ACC112 (cell line): ENCODE results near the gene ZNF451.

Experiments
- H2AFZ ChIP-seq: fragments of 200-600 bp; sonication (generic); one replicate; pipeline ENCODE4 v1.6.0; 2017; ENCODE audit warnings: antibody characterized with exemption, low read length; ENCODE audit not compliant: unreplicated experiment
- H3K27ac ChIP-seq: fragments of 200-600 bp; sonication (generic); 2 replicates; pipeline ENCODE4 v1.5.1; 2014; ENCODE audit warnings: low read depth, mild to moderate bottlenecking, antibody characterized with exemption, low read length, moderate library complexity
- H3K27me3 ChIP-seq: fragments of 200-600 bp; sonication (generic); 2 replicates; pipeline ENCODE4 v1.6.1; 2014; ENCODE audit warnings: mild to moderate bottlenecking, antibody characterized with exemption, low read length, moderate library complexity, mixed read lengths; ENCODE audit not compliant: insufficient read depth
- H3K36me3 ChIP-seq: fragments of 200-600 bp; sonication (generic); 2 replicates; pipeline ENCODE4 v1.6.1; 2016; ENCODE audit warnings: mild to moderate bottlenecking, antibody characterized with exemption, low read length, moderate library complexity, mixed read lengths; ENCODE audit not compliant: insufficient read depth
- H3K4me1 ChIP-seq: fragments of 200-600 bp; sonication (generic); one replicate; pipeline ENCODE4 v1.6.1; 2016; ENCODE audit warnings: low read length, mixed read lengths; ENCODE audit not compliant: insufficient read depth, unreplicated experiment, control insufficient read depth
- H3K4me3 ChIP-seq: fragments of 200-600 bp; sonication (generic); 2 replicates; pipeline ENCODE4 v1.5.1; 2014; ENCODE audit warnings: mild to moderate bottlenecking, low read depth, low read length
- H3K79me2 ChIP-seq: fragments of 200-600 bp; sonication (generic); one replicate; pipeline ENCODE4 v1.6.0; 2016; ENCODE audit warnings: low read length; ENCODE audit not compliant: control insufficient read depth, unreplicated experiment, insufficient read depth

ZNF451 gene

DNA sequence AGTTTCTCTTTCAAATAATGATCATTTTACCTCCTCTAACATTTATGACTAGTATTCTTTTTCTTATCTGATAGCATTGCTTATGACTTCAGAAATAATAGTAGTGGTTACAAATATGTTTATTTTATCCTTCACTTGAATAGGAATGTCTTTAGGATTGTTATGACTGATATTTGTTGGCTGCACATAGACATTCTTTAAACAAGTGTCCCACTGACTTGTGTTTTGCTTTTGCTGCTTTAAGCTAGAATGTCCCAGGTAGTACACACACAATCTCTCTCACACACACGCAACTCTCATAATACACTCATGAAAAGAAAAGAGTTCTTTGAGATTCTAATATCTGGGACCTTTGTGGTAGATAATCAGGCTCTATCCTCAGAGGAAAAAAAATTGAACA is 21.9 kb upstream of the ZNF451 start:
- H3K79me2 ChIP-seq: no peaks in the 10 kb centered on the region
- H3K36me3 ChIP-seq: peaks cover 4% of the 10 kb centered on the region; the same call in 1 of the 2 replicates
- no peaks in the 10 kb centered on the region for H3K4me1 ChIP-seq
- H2AFZ ChIP-seq: no peak overlapping the region
- H3K27ac ChIP-seq: peak overlapping the region; percentile 31; the same call in 1 of the 2 replicates
- H3K4me3 ChIP-seq: no peak overlapping the region
- H3K27me3 ChIP-seq: no peaks in the 10 kb centered on the region

DNA sequence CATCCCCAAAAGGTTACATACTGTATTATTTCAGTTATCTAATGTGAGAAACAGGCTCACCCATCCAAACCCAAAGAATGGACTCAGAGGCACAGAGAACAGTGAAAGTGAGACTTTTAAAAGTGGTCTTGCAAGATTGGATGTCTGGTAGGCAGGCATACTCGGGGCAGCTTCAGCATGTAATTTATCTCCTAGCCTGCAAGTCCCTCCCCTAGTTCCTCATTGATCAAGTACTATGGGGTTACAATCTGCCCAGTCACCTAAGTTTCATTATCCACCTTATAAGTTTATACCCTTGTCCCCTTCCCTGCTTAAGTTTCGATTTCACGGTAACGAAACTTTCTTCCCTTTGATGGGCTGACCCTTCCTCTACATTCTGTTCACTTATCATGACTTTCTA is 20.8 kb upstream of the ZNF451 start:
- no peaks in the 10 kb centered on the region for H3K27me3 ChIP-seq

DNA sequence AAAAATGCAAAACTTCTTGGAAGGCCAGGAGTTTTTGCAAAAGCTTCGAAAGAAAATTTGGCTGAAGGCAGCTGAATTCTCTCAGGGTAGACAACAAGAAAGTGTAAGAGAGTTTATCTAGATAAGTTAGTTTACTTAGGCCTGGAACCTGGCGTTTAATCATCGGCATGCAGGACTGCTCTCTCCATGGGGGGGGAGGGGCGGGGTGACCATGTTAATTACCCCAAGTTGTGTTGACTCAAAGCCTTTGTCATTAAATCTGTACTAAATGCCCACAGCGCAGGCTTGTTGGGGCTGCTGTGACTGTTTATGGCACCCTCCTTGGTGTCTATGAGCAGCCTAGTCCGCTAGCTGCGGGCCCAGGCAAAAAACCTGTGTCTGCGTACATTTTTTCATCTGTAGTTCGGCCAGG is 20.1 kb upstream of the ZNF451 start:
- Histone ChIP-seq H3K79me2 (no peaks in the 10 kb centered on the region), H3K4me1 (no peaks in the 10 kb centered on the region), H2AFZ (no peak overlapping the region), H3K27me3 (no peaks in the 10 kb centered on the region), H3K36me3 (peaks cover 4% of the 10 kb centered on the region; the same call in 1 of the 2 replicates), H3K27ac (no peak overlapping the region), H3K4me3 (no peak overlapping the region)

More for the DNA sequence above, 20.8 kb upstream of the ZNF451 start:
- no peak overlapping the region for H3K4me3 ChIP-seq
- no peaks in the 10 kb centered on the region for H3K79me2 ChIP-seq
- H2AFZ ChIP-seq: no peak overlapping the region
- peaks cover 4% of the 10 kb centered on the region; the same call in 1 of the 2 replicates for H3K36me3 ChIP-seq
- H3K4me1 ChIP-seq: no peaks in the 10 kb centered on the region
- H3K27ac ChIP-seq: no peak overlapping the region

DNA sequence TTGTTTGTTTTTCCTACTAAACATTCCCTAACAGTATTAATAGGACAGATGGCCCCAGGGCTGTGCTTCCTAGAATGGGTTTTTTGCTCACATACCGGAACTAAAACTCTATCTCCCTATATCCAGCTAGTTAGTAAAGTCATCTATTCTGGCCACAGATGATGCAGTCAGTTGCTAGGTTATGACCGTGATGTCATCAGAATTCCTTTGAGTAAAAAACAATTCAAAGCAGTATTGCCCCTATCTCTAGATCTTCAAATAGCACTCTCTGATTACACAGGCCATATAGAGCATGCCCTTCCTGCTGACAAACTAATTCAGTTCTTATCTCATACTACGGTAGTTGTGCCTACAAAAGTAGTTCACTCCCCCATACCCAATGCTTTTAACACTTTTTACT is 17.9 kb upstream of the ZNF451 start:
- Histone ChIP-seq H3K79me2 (no peaks in the 10 kb centered on the region), H3K4me1 (no peaks in the 10 kb centered on the region), H3K27me3 (no peaks in the 10 kb centered on the region), H3K4me3 (no peak overlapping the region), H3K36me3 (0 out of 2 replicates have a peak, but pooled peaks cover 4% of the 10 kb centered on the region), H3K27ac (no peak overlapping the region), H2AFZ (no peak overlapping the region)

DNA sequence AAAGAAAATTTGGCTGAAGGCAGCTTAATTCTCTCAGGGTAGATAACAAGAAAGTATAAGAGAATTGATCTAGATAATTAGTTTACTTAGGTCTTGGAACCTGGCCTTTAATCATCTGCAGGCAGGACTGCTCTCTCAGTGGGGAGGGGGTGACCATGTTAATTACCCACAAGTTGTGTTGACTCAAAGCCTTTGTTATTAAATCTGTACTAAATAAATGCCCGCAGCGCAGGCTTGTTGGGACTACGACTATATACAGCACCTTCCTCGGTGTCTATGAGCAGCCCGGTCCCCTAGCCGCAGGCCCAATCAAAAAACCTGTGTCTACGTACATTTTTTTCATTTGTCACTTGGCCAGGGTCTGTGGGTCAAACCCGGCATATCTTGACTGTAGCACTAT is 15.6 kb upstream of the ZNF451 start:
- H3K79me2 ChIP-seq: no peaks in the 10 kb centered on the region
- H3K27me3 ChIP-seq: no peaks in the 10 kb centered on the region
- H3K4me3 ChIP-seq: no peak overlapping the region
- no peak overlapping the region for H3K27ac ChIP-seq
- H2AFZ ChIP-seq: no peak overlapping the region
- 0 out of 2 replicates have a peak, but pooled peaks cover 4% of the 10 kb centered on the region for H3K36me3 ChIP-seq
- no peaks in the 10 kb centered on the region for H3K4me1 ChIP-seq

DNA sequence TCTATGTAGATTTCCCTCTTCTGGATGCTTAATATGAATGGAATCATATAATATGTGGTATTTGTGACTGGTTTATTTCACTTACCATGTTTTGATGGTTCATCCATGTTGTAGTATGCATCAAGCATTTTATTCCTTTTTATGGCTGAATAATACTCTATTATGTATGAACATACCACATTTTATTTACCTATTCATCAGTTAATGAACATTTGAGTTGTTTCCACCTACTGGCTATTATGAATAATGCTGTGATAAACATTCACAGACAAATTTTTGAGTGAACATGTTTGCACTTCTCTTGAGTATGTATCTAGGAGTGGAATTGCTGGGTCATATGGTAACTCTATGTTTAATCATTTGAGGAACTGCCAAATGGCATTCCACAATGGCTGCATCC is 14.9 kb upstream of the ZNF451 start:
- Histone ChIP-seq H3K4me3 (no peak overlapping the region), H3K27me3 (no peaks in the 10 kb centered on the region), H3K79me2 (no peaks in the 10 kb centered on the region), H3K4me1 (no peaks in the 10 kb centered on the region), H2AFZ (no peak overlapping the region), H3K27ac (no peak overlapping the region), H3K36me3 (peaks cover 4% of the 10 kb centered on the region; the same call in 1 of the 2 replicates)

DNA sequence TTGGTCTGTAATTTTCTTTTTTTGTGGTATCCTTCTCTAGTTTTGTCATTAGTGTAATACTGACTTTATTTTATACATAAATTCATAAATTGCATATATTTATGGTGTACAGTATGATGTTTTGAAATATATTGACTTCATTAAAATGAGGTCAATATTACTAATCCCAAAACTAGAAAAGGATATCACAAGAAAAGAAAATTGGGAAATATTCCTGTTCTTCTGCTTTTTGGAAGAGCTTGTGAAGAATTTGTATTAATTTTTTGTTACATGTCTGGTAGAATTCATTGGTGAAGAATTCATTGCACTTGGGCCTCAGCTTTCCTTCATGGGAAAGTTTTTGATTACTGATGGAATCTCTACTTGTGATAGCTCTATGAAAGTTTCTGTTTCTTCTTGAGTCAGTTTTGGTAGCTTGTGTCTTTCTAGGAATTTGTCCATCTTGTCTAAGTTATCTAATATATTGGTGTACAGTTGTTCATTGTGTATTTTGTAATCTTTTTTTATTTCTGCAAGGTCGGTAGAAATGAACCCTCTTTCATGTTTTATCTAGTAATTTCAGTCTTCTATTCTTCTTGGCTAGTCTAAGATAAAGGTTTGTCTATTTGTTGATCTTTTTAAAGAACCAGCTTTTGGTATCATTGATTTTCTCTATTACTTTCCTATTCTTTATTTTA is 11.3 kb upstream of the ZNF451 start:
- Histone ChIP-seq H3K36me3 (peaks cover 10% of the 10 kb centered on the region; the same call in 1 of the 2 replicates), H3K4me1 (no peaks in the 10 kb centered on the region), H3K79me2 (no peaks in the 10 kb centered on the region), H3K27me3 (no peaks in the 10 kb centered on the region), H3K4me3 (no peak overlapping the region), H2AFZ (no peak overlapping the region), H3K27ac (no peak overlapping the region)

DNA sequence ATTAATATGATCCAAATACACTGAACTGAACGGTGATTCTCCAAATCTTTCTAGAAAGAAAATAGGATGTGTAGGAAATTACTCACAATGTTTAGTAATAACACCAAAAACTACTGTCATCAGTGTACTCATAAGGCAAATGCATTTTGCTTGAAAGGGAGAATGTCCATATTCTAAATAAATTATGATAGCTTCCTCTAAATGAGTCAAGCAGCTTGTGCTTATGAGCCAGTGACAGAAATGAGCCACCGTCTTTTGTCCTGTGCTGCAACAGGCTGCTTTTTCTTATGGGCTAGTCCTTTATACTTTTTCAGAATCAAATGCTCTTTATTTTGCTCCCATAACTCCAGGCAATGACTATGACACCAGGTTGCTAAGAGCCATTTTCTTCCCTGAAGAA is 4.5 kb upstream of the ZNF451 start:
- Histone ChIP-seq H3K36me3 (0 out of 2 replicates have a peak, but pooled peaks cover 2% of the 10 kb centered on the region), H3K4me1 (peaks cover 6% of the 10 kb centered on the region), H3K4me3 (no peak overlapping the region), H2AFZ (no peak overlapping the region), H3K27ac (no peak overlapping the region), H3K27me3 (no peaks in the 10 kb centered on the region), H3K79me2 (no peaks in the 10 kb centered on the region)

DNA sequence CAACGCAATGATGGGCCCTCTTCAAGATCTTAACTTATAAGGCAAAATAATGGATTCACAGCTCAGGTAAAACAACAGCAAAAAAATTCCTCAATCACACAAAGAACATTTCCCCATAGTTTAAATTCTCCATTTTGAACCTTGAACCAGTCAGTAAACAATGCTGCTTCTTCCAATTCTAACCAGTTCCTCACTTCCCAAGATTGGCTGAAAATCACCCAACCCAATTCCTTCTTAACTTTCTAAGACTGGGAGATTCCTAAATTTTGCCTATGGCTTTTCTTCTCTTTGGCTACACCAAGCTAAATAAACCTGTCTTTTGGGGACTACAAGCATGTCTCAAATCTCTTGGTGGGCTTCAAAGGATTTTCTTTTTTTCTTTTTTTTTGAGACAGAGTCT is 3.1 kb upstream of the ZNF451 start:
- no peak overlapping the region for H3K4me3 ChIP-seq

DNA sequence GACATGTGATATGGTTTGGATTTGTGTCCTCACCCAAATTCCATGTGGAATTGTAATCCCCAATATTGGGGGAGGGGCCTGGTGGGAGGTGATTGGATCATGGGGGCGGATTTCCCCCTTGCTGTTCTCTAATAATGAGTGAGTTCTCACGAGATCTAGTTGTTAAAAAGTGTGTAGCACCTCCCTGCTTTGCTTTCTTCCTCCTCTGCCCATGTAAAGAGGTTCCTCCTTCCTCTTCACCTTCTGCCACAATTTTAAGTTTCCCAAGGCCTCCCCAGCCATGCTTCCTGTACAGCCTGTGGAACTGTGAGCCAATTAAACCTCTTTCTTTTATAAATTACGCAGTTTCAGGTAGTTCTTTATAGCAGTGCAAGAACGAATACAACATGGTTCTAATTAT is 2.1 kb upstream of the ZNF451 start:
- H3K4me3 ChIP-seq: no peak overlapping the region
- peaks cover 17% of the 10 kb centered on the region for H3K79me2 ChIP-seq
- no peak overlapping the region for H2AFZ ChIP-seq
- peaks cover 22% of the 10 kb centered on the region for H3K4me1 ChIP-seq
- H3K27me3 ChIP-seq: no peaks in the 10 kb centered on the region
- H3K27ac ChIP-seq: no peak overlapping the region
- H3K36me3 ChIP-seq: peaks cover 9% of the 10 kb centered on the region; the same call in 1 of the 2 replicates

More for the DNA sequence above, 3.1 kb upstream of the ZNF451 start:
- Histone ChIP-seq H3K27me3 (no peaks in the 10 kb centered on the region), H3K79me2 (peaks cover 6% of the 10 kb centered on the region), H3K36me3 (peaks cover 5% of the 10 kb centered on the region; the same call in 1 of the 2 replicates), H3K4me1 (peaks cover 11% of the 10 kb centered on the region), H2AFZ (no peak overlapping the region), H3K27ac (no peak overlapping the region)

DNA sequence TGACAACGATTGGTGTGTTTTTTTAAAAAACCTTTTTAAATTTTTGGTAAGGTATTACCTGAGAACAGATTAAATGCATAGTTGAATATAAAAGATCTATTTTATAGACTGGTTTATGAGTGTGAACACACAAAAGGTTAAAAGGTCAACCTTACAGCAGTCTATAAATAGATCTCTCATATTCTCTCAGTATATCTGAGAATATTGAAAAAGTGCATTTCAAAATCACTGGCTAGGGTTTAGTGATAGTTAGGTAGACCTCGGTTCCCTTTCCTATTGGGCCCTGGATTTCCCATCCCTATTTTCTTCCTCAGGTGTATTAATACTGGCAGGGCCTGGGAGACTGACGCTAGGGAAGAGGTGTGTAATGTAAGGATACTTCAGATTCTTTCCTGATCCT is 723 bp upstream of the ZNF451 start:
- peak overlapping the region; percentile 91 for H2AFZ ChIP-seq
- H3K4me1 ChIP-seq: peaks cover 33% of the 10 kb centered on the region
- H3K36me3 ChIP-seq: peaks cover 12% of the 10 kb centered on the region; the same call in 1 of the 2 replicates
- peak overlapping the region; percentile 82 for H3K4me3 ChIP-seq
- H3K27me3 ChIP-seq: no peaks in the 10 kb centered on the region
- H3K79me2 ChIP-seq: peaks cover 30% of the 10 kb centered on the region
- H3K27ac ChIP-seq: peak overlapping the region; percentile 40
